ENCODE results near the gene OCA2. TPM values are rescaled to one million over a fixed set of nuclear protein-coding genes. Genes with fewer than 3 reads are reported as not detected.

OCA2 gene
- total RNA-seq, 1 donor from 2014 or later, result 0.79 TPM

- H3K27me3 Mint-ChIP-seq, result no peaks in the 10 kb centered on the region
- no peak overlapping the region for H3K4me3 Mint-ChIP-seq (ENCODE audit: low read depth)
- TF ChIP-seq CTCF (IDR thresholded peaks at IDR 0.05; ENCODE audit: unreplicated experiment), result no peak
- no peak overlapping the region for H3K27ac Mint-ChIP-seq
- H3K4me1 Mint-ChIP-seq (ENCODE audit: low read depth), result peaks cover 2% of the 10 kb centered on the region
- H3K9me3 Mint-ChIP-seq (ENCODE audit: low read depth), result no peaks in the 10 kb centered on the region
- H3K36me3 Mint-ChIP-seq (ENCODE audit: insufficient read depth), result peaks cover 16% of the 10 kb centered on the region
- DNase-seq (ENCODE audit: low spot score, unreplicated experiment), result no peak
Measured at GRCh38 chr15:28133281-28133680, 34.2 kb upstream of the OCA2 start.

GRCh38 chr15:28132524-28133275, 33.6 kb upstream of the OCA2 start:
- no peak for TF ChIP-seq CTCF (IDR thresholded peaks at IDR 0.05; ENCODE audit: unreplicated experiment)
- no peaks in the 10 kb centered on the region for H3K9me3 Mint-ChIP-seq (ENCODE audit: low read depth)
- peaks cover 17% of the 10 kb centered on the region for H3K36me3 Mint-ChIP-seq (ENCODE audit: insufficient read depth)
- no peak for DNase-seq (ENCODE audit: low spot score, unreplicated experiment)
- no peaks in the 10 kb centered on the region for H3K27me3 Mint-ChIP-seq
- peaks cover 2% of the 10 kb centered on the region for H3K4me1 Mint-ChIP-seq (ENCODE audit: low read depth)
- peak overlapping the region; percentile 26 for H3K27ac Mint-ChIP-seq
- no peak overlapping the region for H3K4me3 Mint-ChIP-seq (ENCODE audit: low read depth)

- Mint-ChIP-seq H3K27ac (no peak overlapping the region), H3K4me1 (ENCODE audit: low read depth) (peaks cover 2% of the 10 kb centered on the region), H3K27me3 (no peaks in the 10 kb centered on the region), H3K9me3 (ENCODE audit: low read depth) (no peaks in the 10 kb centered on the region), H3K36me3 (ENCODE audit: insufficient read depth) (peaks cover 17% of the 10 kb centered on the region), H3K4me3 (ENCODE audit: low read depth) (no peak overlapping the region)
- DNase-seq (ENCODE audit: low spot score, unreplicated experiment), result no peak
- no peak for TF ChIP-seq CTCF (IDR thresholded peaks at IDR 0.05; ENCODE audit: unreplicated experiment)
Measured at GRCh38 chr15:28131946-28132345, 32.8 kb upstream of the OCA2 start.

GRCh38 chr15:28131400-28131799, 32.3 kb upstream of the OCA2 start:
- Mint-ChIP-seq H3K36me3 (ENCODE audit: insufficient read depth) (peaks cover 15% of the 10 kb centered on the region), H3K9me3 (ENCODE audit: low read depth) (no peaks in the 10 kb centered on the region), H3K4me1 (ENCODE audit: low read depth) (peaks cover 2% of the 10 kb centered on the region), H3K27me3 (no peaks in the 10 kb centered on the region), H3K4me3 (ENCODE audit: low read depth) (no peak overlapping the region), H3K27ac (no peak overlapping the region)
- no peak for DNase-seq (ENCODE audit: low spot score, unreplicated experiment)
- no peak for TF ChIP-seq CTCF (IDR thresholded peaks at IDR 0.05; ENCODE audit: unreplicated experiment)

GRCh38 chr15:28130651-28131050, 31.5 kb upstream of the OCA2 start:
- Mint-ChIP-seq H3K36me3 (ENCODE audit: insufficient read depth) (peaks cover 15% of the 10 kb centered on the region), H3K27ac (no peak overlapping the region), H3K4me3 (ENCODE audit: low read depth) (no peak overlapping the region), H3K27me3 (no peaks in the 10 kb centered on the region), H3K9me3 (ENCODE audit: low read depth) (no peaks in the 10 kb centered on the region), H3K4me1 (ENCODE audit: low read depth) (peaks cover 2% of the 10 kb centered on the region)
- no peak for DNase-seq (ENCODE audit: low spot score, unreplicated experiment)
- no peak for TF ChIP-seq CTCF (IDR thresholded peaks at IDR 0.05; ENCODE audit: unreplicated experiment)
